SK-N-SH treated with all-trans-retinoic acid at 6 μM for 48 hours (cell line): Measurements from ENCODE around the gene SDK2.

ENCODE experiments used
- GLIS3 ChIP-seq: fragments of 250-450 bp; sonication (Bioruptor Pico); IDR thresholded peaks from 2 replicates; pipeline ENCODE4 v1.5.0; 2020; ENCODE audit warnings: mild to moderate bottlenecking, moderate library complexity
- ISL1 ChIP-seq: fragments of 250-450 bp; sonication (Bioruptor Pico); IDR thresholded peaks from 2 replicates; pipeline ENCODE4 v2.1.2; 2022; ENCODE audit warnings: mild to moderate bottlenecking, moderate library complexity
- OSR1 ChIP-seq: fragments of 250-450 bp; sonication (Bioruptor Pico); IDR thresholded peaks from 2 replicates; pipeline ENCODE4 v1.8.0; 2022; ENCODE audit warnings: moderate library complexity, mild to moderate bottlenecking, inconsistent platforms
- PPARA ChIP-seq: fragments of 250-450 bp; sonication (Bioruptor Pico); IDR thresholded peaks from 2 replicates; pipeline ENCODE4 v1.5.0; 2020; ENCODE audit warnings: mild to moderate bottlenecking, borderline replicate concordance
- RARB ChIP-seq: fragments of 250-450 bp; sonication (Bioruptor Pico); IDR thresholded peaks from 2 replicates; pipeline ENCODE4 v1.8.0; 2021; ENCODE audit warnings: mild to moderate bottlenecking, moderate library complexity

- no peak for TF ChIP-seq OSR1 (CRISPR knock-in tag)
- TF ChIP-seq GLIS3 (CRISPR knock-in tag): no peak
- TF ChIP-seq RARB (CRISPR knock-in tag): no peak
- TF ChIP-seq PPARA (CRISPR knock-in tag): no peak
- no peak for TF ChIP-seq ISL1 (CRISPR knock-in tag)
Measured at GRCh38 chr17:73364155-73364522, 280.1 kb downstream of the SDK2 start.
